COLO668 (cell line): ENCODE data around the gene UBAP2.
"Not testable (repeated sequence)": the region's sequence is repeated elsewhere in the genome, so short reads cannot be mapped to it uniquely, and the experiment has no call there.

Experiments used
- DNase-seq: peaks from one replicate; lab custom pipeline; 2025; ENCODE audit not compliant: unreplicated experiment; lab: John Stamatoyannopoulos, UW

The UBAP2 gene

GRCh38 chr9:33976414-33976813 is 72.3 kb downstream of the UBAP2 start:
- no peak for DNase-seq

- no peak for DNase-seq
Measured at GRCh38 chr9:33972698-33973097, 76.0 kb downstream of the UBAP2 start.

- DNase-seq, result no peak
Measured at GRCh38 chr9:33964086-33964768, 84.5 kb downstream of the UBAP2 start.

- not testable (repeated sequence) for DNase-seq
Measured at GRCh38 chr9:33962468-33962867, 86.2 kb downstream of the UBAP2 start.

- DNase-seq, result no peak
Measured at GRCh38 chr9:33959725-33960124, 89.0 kb downstream of the UBAP2 start.

GRCh38 chr9:33956544-33956943 is 92.1 kb downstream of the UBAP2 start:
- no peak for DNase-seq

- DNase-seq, result no peak
Measured at GRCh38 chr9:33952066-33952465, 96.6 kb downstream of the UBAP2 start.

- DNase-seq, result no peak
Measured at GRCh38 chr9:33950371-33950770, 98.3 kb downstream of the UBAP2 start.

GRCh38 chr9:33946779-33947535 is 101.7 kb downstream of the UBAP2 start:
- no peak for DNase-seq

- DNase-seq, result no peak
Measured at GRCh38 chr9:33943389-33943788, 105.3 kb downstream of the UBAP2 start.

GRCh38 chr9:33942471-33943083 is 106.1 kb downstream of the UBAP2 start:
- no peak for DNase-seq

GRCh38 chr9:33939924-33940874 is 108.5 kb downstream of the UBAP2 start:
- DNase-seq, result no peak

GRCh38 chr9:33934188-33934878 is 114.4 kb downstream of the UBAP2 start:
- no peak for DNase-seq

GRCh38 chr9:33932078-33932807 is 116.4 kb downstream of the UBAP2 start:
- no peak for DNase-seq

- DNase-seq, result no peak
Measured at GRCh38 chr9:33931326-33931725, 117.4 kb downstream of the UBAP2 start.

GRCh38 chr9:33927694-33928093 is 121.0 kb downstream of the UBAP2 start:
- no peak for DNase-seq

- DNase-seq, result no peak
Measured at GRCh38 chr9:33926746-33927485, 121.8 kb downstream of the UBAP2 start.

- DNase-seq, result peak; percentile 26
Measured at GRCh38 chr9:33924978-33925797, 123.5 kb downstream of the UBAP2 start.
